ENCODE results near the gene ARPC1A. TPM values are rescaled to one million over a fixed set of nuclear protein-coding genes. Genes with fewer than 3 reads are reported as not detected.

The ARPC1A gene
- total and polyA plus RNA-seq, 2 donors from 2014 or later = 117 to 119 TPM

- intact Hi-C loops (cut with DNase I) = no loop called here
- Histone ChIP-seq H3K9me3 (ENCODE audit: control insufficient read depth in 2 of 3, insufficient read depth in 1 of 3, low read length in 3 of 3) (no peaks in the 10 kb centered on the region), H3K4me1 (ENCODE audit: control insufficient read depth in 2 of 3, insufficient read depth in 2 of 3, low read depth in 1 of 3, low read length in 3 of 3) (no peaks in the 10 kb centered on the region), H3K36me3 (ENCODE audit: control insufficient read depth in 2 of 3, insufficient read depth in 3 of 3, low read length in 3 of 3) (no peaks in the 10 kb centered on the region), H3K27me3 (ENCODE audit: control insufficient read depth, insufficient read depth, low read length) (no peaks in the 10 kb centered on the region), H3K27ac (ENCODE audit: low read depth in 2 of 2, low read length in 2 of 2) (no peak overlapping the region), H3K9ac (ENCODE audit: low read length in 3 of 3) (no peak overlapping the region), H3K4me3 (ENCODE audit: low read length in 3 of 3) (no peak overlapping the region)
- no peak for FAIRE-seq
- TF ChIP-seq, protein P1, sequence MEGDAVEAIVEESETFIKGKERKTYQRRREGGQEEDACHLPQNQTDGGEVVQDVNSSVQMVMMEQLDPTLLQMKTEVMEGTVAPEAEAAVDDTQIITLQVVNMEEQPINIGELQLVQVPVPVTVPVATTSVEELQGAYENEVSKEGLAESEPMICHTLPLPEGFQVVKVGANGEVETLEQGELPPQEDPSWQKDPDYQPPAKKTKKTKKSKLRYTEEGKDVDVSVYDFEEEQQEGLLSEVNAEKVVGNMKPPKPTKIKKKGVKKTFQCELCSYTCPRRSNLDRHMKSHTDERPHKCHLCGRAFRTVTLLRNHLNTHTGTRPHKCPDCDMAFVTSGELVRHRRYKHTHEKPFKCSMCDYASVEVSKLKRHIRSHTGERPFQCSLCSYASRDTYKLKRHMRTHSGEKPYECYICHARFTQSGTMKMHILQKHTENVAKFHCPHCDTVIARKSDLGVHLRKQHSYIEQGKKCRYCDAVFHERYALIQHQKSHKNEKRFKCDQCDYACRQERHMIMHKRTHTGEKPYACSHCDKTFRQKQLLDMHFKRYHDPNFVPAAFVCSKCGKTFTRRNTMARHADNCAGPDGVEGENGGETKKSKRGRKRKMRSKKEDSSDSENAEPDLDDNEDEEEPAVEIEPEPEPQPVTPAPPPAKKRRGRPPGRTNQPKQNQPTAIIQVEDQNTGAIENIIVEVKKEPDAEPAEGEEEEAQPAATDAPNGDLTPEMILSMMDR (IDR thresholded peaks at IDR 0.05; ENCODE audit: borderline replicate concordance, extremely low read depth, insufficient read depth) = no peak
- no peak for DNase-seq
Measured at GRCh38 chr7:99292127-99292526, 33.6 kb upstream of the ARPC1A start.

- TF ChIP-seq, protein P1 (IDR thresholded peaks at IDR 0.05; ENCODE audit: borderline replicate concordance, extremely low read depth, insufficient read depth) = no peak
- no peaks in the 10 kb centered on the region for H3K27me3 ChIP-seq (ENCODE audit: control insufficient read depth, insufficient read depth, low read length)
- H3K9ac ChIP-seq (ENCODE audit: low read length in 3 of 3) = no peak overlapping the region
- DNase-seq (no peak), FAIRE-seq (no peak)
- no peaks in the 10 kb centered on the region for H3K9me3 ChIP-seq (ENCODE audit: control insufficient read depth in 2 of 3, insufficient read depth in 1 of 3, low read length in 3 of 3)
- no peak overlapping the region for H3K4me3 ChIP-seq (ENCODE audit: low read length in 3 of 3)
- no peaks in the 10 kb centered on the region for H3K4me1 ChIP-seq (ENCODE audit: control insufficient read depth in 2 of 3, insufficient read depth in 2 of 3, low read depth in 1 of 3, low read length in 3 of 3)
- intact Hi-C loops (cut with DNase I) = no loop called here
- no peaks in the 10 kb centered on the region for H3K36me3 ChIP-seq (ENCODE audit: control insufficient read depth in 2 of 3, insufficient read depth in 3 of 3, low read length in 3 of 3)
- H3K27ac ChIP-seq (ENCODE audit: low read depth in 2 of 2, low read length in 2 of 2) = no peak overlapping the region
Measured at GRCh38 chr7:99293167-99293566, 32.5 kb upstream of the ARPC1A start.

- FAIRE-seq = no peak
- no peak for DNase-seq
- Histone ChIP-seq H3K36me3 (ENCODE audit: control insufficient read depth in 2 of 3, insufficient read depth in 3 of 3, low read length in 3 of 3) (no peaks in the 10 kb centered on the region), H3K4me3 (ENCODE audit: low read length in 3 of 3) (no peak overlapping the region), H3K9me3 (ENCODE audit: control insufficient read depth in 2 of 3, insufficient read depth in 1 of 3, low read length in 3 of 3) (no peaks in the 10 kb centered on the region), H3K4me1 (ENCODE audit: control insufficient read depth in 2 of 3, insufficient read depth in 2 of 3, low read depth in 1 of 3, low read length in 3 of 3) (no peaks in the 10 kb centered on the region), H3K9ac (ENCODE audit: low read length in 3 of 3) (no peak overlapping the region), H3K27me3 (ENCODE audit: control insufficient read depth, insufficient read depth, low read length) (no peaks in the 10 kb centered on the region), H3K27ac (ENCODE audit: low read depth in 2 of 2, low read length in 2 of 2) (no peak overlapping the region)
- intact Hi-C loops (cut with DNase I) = no loop called here
- TF ChIP-seq, protein P1 (IDR thresholded peaks at IDR 0.05; ENCODE audit: borderline replicate concordance, extremely low read depth, insufficient read depth) = no peak
Measured at GRCh38 chr7:99293650-99294049, 32.0 kb upstream of the ARPC1A start.

DNA sequence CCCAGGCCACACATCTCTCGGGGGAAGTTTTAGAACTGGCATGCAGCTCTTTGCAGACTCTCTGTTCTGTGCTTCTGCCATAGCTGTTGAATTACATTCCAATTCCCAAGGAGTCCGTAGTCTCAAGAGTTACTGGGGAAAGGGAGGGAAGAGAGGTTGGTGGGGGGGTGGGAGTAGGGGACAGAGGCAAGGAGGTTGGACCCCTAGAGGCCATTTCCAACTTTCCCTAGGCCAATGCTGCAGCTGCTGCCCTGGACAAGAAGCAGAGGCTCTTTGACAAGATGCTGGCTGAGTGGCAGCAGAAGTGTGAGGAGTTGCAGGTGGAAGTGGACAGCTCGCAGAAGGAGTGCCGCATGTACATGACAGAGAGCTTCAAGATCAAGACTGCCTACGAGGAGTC, 29.2 kb upstream of the ARPC1A start:
- FAIRE-seq = no peak
- TF ChIP-seq, protein P1 (IDR thresholded peaks at IDR 0.05; ENCODE audit: borderline replicate concordance, extremely low read depth, insufficient read depth) = no peak
- intact Hi-C loops (cut with DNase I) = no loop called here
- Histone ChIP-seq H3K4me3 (ENCODE audit: low read length in 3 of 3) (no peak overlapping the region), H3K9ac (ENCODE audit: low read length in 3 of 3) (no peak overlapping the region), H3K27me3 (ENCODE audit: control insufficient read depth, insufficient read depth, low read length) (no peaks in the 10 kb centered on the region), H3K4me1 (ENCODE audit: control insufficient read depth in 2 of 3, insufficient read depth in 2 of 3, low read depth in 1 of 3, low read length in 3 of 3) (no peaks in the 10 kb centered on the region), H3K9me3 (ENCODE audit: control insufficient read depth in 2 of 3, insufficient read depth in 1 of 3, low read length in 3 of 3) (no peaks in the 10 kb centered on the region), H3K36me3 (ENCODE audit: control insufficient read depth in 2 of 3, insufficient read depth in 3 of 3, low read length in 3 of 3) (no peaks in the 10 kb centered on the region), H3K27ac (ENCODE audit: low read depth in 2 of 2, low read length in 2 of 2) (no peak overlapping the region)
- DNase-seq = no peak

All from kidney (tissue), 14 donors.